ENCODE data around the gene NOL4L. TPM values are rescaled to one million over a fixed set of nuclear protein-coding genes. Genes with fewer than 3 reads are reported as not detected.
A peak's percentile ranks its signal among the peaks of the same experiment; 100 is the strongest.

The NOL4L gene
- total RNA-seq, 2 experiments from 2014 or later: 53.1 to 55.6 TPM

DNA sequence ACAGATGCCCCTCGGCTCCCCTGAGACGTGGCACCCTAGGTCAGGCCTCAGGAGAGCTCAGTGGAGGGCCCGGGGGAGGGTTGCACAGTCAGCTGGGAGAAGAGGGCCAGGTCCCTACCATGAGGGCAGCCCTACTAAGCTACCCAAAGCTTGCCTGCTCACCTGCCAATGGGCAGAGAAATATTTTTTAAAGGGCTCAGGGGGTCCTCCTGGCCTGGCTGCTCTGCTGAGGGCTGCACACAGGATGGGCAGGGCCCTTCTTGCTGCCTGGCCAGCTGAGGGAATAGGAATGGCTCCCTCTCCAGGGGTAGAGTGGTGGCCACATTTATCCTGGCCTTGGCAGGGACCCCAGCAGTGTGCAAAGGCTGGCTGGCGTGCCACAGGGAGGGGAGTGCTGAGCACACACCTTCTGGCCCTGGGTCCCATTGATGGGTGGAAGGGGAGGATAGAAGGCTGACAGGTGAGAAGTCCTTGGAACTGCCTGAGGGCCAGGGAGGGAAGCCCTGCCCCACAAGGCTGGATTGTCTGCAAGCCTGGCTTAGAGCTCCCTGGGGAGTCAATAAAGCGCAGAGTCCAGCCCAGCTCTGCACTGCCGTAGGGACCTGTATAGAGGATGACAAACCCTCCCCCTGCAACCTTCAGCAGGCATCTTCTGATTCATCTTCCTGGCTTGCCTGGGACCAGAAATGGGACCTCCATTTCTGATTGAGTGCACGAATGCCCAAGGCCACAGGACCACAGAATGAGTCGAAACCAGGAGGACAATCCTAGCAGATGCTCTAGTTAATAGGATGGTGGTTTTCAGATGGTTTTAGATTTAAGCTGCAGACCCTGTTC is 62.1 kb downstream of the NOL4L start:
- CTCF ChIA-PET: interaction anchor here (1.0 to 5.8 kb wide), 7 partner anchors 10 to 130 kb away, joined by 3 to 75 read pairs (median 6); no protein-coding TSS in a partner anchor
- peak overlapping the region; percentile 99 for H3K27ac Mint-ChIP-seq
- no peak overlapping the region for H3K4me3 ChIP-seq (ENCODE audit: low read length)
- no peaks in the 10 kb centered on the region for H3K9me3 ChIP-seq (ENCODE audit: control insufficient read depth in 1 of 2, insufficient read depth in 1 of 2, low read length in 2 of 2)
- H3K27ac ChIP-seq (ENCODE audit: low read depth in 1 of 2, low read length in 2 of 2): peak overlapping the region; percentile 55 to 69
- TF ChIP-seq, protein P1, sequence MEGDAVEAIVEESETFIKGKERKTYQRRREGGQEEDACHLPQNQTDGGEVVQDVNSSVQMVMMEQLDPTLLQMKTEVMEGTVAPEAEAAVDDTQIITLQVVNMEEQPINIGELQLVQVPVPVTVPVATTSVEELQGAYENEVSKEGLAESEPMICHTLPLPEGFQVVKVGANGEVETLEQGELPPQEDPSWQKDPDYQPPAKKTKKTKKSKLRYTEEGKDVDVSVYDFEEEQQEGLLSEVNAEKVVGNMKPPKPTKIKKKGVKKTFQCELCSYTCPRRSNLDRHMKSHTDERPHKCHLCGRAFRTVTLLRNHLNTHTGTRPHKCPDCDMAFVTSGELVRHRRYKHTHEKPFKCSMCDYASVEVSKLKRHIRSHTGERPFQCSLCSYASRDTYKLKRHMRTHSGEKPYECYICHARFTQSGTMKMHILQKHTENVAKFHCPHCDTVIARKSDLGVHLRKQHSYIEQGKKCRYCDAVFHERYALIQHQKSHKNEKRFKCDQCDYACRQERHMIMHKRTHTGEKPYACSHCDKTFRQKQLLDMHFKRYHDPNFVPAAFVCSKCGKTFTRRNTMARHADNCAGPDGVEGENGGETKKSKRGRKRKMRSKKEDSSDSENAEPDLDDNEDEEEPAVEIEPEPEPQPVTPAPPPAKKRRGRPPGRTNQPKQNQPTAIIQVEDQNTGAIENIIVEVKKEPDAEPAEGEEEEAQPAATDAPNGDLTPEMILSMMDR (IDR thresholded peaks at IDR 0.05): no peak
- POLR2A ChIA-PET: interaction anchor here (0.9 to 9.6 kb wide), 7 partner anchors 10 to 130 kb away, joined by 3 to 314 read pairs (median 12); partner anchors contain the start of gene NOL4L
- DNase-seq: peak in 4 of 14 experiments; percentile 16 to 61 (median 29)
- H3K36me3 ChIP-seq (ENCODE audit: insufficient read depth, low read length): peaks cover 60% of the 10 kb centered on the region
- H3K4me3 Mint-ChIP-seq: peak overlapping the region; percentile 58
- H3K4me1 ChIP-seq (ENCODE audit: insufficient read depth, low read length): peaks cover 72% of the 10 kb centered on the region
- no peaks in the 10 kb centered on the region for H3K27me3 ChIP-seq (ENCODE audit: control insufficient read depth in 1 of 2, insufficient read depth in 2 of 2, low read length in 2 of 2)
- H3K27me3 Mint-ChIP-seq: no peaks in the 10 kb centered on the region
- intact Hi-C loops (cut with DNase I, micrococcal nuclease): loop anchor here (1.0 to 10.0 kb wide), 5 partner anchors 16 to 491 kb away; partner anchors contain the start of gene NOL4L (in 1 of the 2)
- no peaks in the 10 kb centered on the region for H3K9me3 Mint-ChIP-seq
- peak; percentile 5 for ATAC-seq (ENCODE audit: poor library complexity)
- peaks cover 63% of the 10 kb centered on the region for H3K36me3 Mint-ChIP-seq (ENCODE audit: low read depth)
- H3K4me1 Mint-ChIP-seq (ENCODE audit: low read depth): peaks cover 71% of the 10 kb centered on the region

DNA sequence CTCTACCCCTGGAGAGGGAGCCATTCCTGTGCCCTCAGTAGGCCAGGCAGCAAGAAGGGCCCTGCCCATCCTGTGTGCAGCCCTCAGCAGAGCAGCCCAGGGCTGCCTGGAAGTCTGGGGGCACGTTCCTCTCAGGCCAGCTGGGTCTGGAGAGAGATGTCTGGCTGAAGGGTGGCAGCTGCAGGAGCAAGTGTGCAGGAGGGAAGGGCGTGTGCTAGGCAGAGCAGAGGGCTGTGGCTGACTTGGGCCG is 62.7 kb downstream of the NOL4L start:
- Mint-ChIP-seq H3K4me1 (ENCODE audit: low read depth) (peaks cover 66% of the 10 kb centered on the region), H3K9me3 (no peaks in the 10 kb centered on the region), H3K4me3 (peak overlapping the region; percentile 35), H3K36me3 (ENCODE audit: low read depth) (peaks cover 66% of the 10 kb centered on the region), H3K27me3 (no peaks in the 10 kb centered on the region), H3K27ac (peak overlapping the region; percentile 99)
- peak overlapping the region; percentile 55 to 69 for H3K27ac ChIP-seq (ENCODE audit: low read depth in 1 of 2, low read length in 2 of 2)
- TF ChIP-seq, protein P1 (IDR thresholded peaks at IDR 0.05): no peak
- H3K27me3 ChIP-seq (ENCODE audit: control insufficient read depth in 1 of 2, insufficient read depth in 2 of 2, low read length in 2 of 2): no peaks in the 10 kb centered on the region
- no peak overlapping the region for H3K4me3 ChIP-seq (ENCODE audit: low read length)
- ATAC-seq (ENCODE audit: poor library complexity): peak; percentile 22
- POLR2A ChIA-PET: interaction anchor here (0.7 to 9.6 kb wide), 9 partner anchors 8 to 131 kb away, joined by 3 to 314 read pairs (median 5); partner anchors contain the start of gene NOL4L
- peaks cover 72% of the 10 kb centered on the region for H3K4me1 ChIP-seq (ENCODE audit: insufficient read depth, low read length)
- H3K36me3 ChIP-seq (ENCODE audit: insufficient read depth, low read length): peaks cover 63% of the 10 kb centered on the region
- DNase-seq: peak in 2 of 14 experiments; percentile 22 to 35
- intact Hi-C loops (cut with DNase I, micrococcal nuclease): loop anchor here (1.0 to 10.0 kb wide), 5 partner anchors 16 to 490 kb away; partner anchors contain the start of gene NOL4L (in 1 of the 2)
- CTCF ChIA-PET: interaction anchor here (0.8 to 5.8 kb wide), 10 partner anchors 11 to 256 kb away, joined by 3 to 75 read pairs (median 6); partner anchors contain the start of gene COMMD7
- H3K9me3 ChIP-seq (ENCODE audit: control insufficient read depth in 1 of 2, insufficient read depth in 1 of 2, low read length in 2 of 2): no peaks in the 10 kb centered on the region

DNA sequence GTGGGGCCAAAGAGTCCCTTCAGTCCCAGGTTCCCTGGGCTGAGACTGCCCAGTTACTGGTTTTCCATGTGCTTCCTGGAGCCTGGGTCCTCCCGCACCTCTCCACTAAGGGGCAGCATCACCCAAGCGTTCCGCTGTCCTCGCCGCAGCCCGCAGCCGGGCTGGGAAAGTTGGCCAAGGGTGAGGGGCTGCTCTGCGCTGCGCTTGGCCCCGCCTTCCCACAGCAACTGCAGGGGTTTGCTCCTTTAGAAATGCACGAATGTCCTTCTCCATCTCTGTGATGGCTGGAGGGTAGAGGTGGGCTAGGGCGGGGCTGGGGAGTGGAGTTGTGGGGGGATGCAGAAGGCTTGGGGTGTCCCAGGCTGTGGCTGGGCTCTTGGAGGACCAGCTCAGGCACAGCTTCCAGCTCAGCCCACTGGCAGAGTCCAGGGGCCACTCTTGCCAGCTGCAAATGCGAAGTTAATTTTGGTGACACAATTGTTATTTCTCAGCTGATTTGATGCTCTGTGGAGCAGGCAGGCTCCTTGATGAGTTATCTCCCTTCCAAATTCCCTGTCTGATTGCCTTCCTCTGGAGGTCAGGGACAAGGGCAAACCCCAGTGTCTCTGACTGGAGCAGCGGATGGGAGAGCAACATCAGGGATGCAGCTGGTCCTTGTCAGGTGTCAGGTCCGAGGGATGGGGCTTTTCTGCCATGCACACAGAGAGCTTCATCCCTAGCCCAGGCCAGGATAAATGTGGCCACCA is 63.2 kb downstream of the NOL4L start:
- H3K4me1 Mint-ChIP-seq (ENCODE audit: low read depth): peaks cover 61% of the 10 kb centered on the region
- peaks cover 64% of the 10 kb centered on the region for H3K36me3 Mint-ChIP-seq (ENCODE audit: low read depth)
- Histone ChIP-seq H3K9me3 (ENCODE audit: control insufficient read depth in 1 of 2, insufficient read depth in 1 of 2, low read length in 2 of 2) (no peaks in the 10 kb centered on the region), H3K27me3 (ENCODE audit: control insufficient read depth in 1 of 2, insufficient read depth in 2 of 2, low read length in 2 of 2) (no peaks in the 10 kb centered on the region), H3K27ac (ENCODE audit: low read depth in 1 of 2, low read length in 2 of 2) (peak overlapping the region; percentile 55 to 69), H3K4me1 (ENCODE audit: insufficient read depth, low read length) (peaks cover 72% of the 10 kb centered on the region), H3K36me3 (ENCODE audit: insufficient read depth, low read length) (peaks cover 64% of the 10 kb centered on the region), H3K4me3 (ENCODE audit: low read length) (peak overlapping the region; percentile 5)
- peak; percentile 52 to 86 (median 65) for DNase-seq
- no peaks in the 10 kb centered on the region for H3K27me3 Mint-ChIP-seq
- CTCF ChIA-PET: interaction anchor here (0.8 to 5.8 kb wide), 11 partner anchors 11 to 256 kb away, joined by 3 to 75 read pairs (median 6); partner anchors contain the start of gene COMMD7
- H3K4me3 Mint-ChIP-seq: peak overlapping the region; percentile 35
- no peaks in the 10 kb centered on the region for H3K9me3 Mint-ChIP-seq
- TF ChIP-seq, protein P1 (IDR thresholded peaks at IDR 0.05): peak; percentile 85
- peak; percentile 85 for ATAC-seq (ENCODE audit: poor library complexity)
- peak overlapping the region; percentile 99 for H3K27ac Mint-ChIP-seq
- intact Hi-C loops (cut with DNase I, micrococcal nuclease): loop anchor here (1.0 to 10.0 kb wide), 6 partner anchors 17 to 490 kb away; partner anchors contain the start of gene NOL4L (in 1 of the 2)
- POLR2A ChIA-PET: interaction anchor here (0.7 to 9.6 kb wide), 11 partner anchors 9 to 236 kb away, joined by 3 to 314 read pairs (median 5); partner anchors contain the start of gene NOL4L
